ENCODE results near the gene RAB3GAP1. TPM values are rescaled to one million over a fixed set of nuclear protein-coding genes. Genes with fewer than 3 reads are reported as not detected.

Gene RAB3GAP1
- polyA plus RNA-seq, 1 donor (not counting 4 experiments of a cell fraction or from before 2014, with no cell fraction given) = 41.6 TPM

- H4K20me1 ChIP-seq (ENCODE audit: control insufficient read depth, extremely low read depth, insufficient read depth, low read length) = no peaks in the 10 kb centered on the region
- no peak overlapping the region for H3K4me3 ChIP-seq (ENCODE audit: control insufficient read depth in 2 of 3, extremely low read depth in 1 of 3, insufficient read depth in 2 of 3, low read depth in 1 of 3, low read length in 3 of 3)
- peaks cover 81% of the 10 kb centered on the region for H3K79me2 ChIP-seq (ENCODE audit: control insufficient read depth, insufficient read depth, low read length)
- no peak for DNase-seq (ENCODE audit: low read depth, low spot score)
- peaks cover 3% of the 10 kb centered on the region for H3K9me3 ChIP-seq (ENCODE audit: control insufficient read depth, low read depth, low read length)
- TF ChIP-seq CTCF (optimal IDR thresholded peaks at IDR 0.05 in 1 of 3, IDR thresholded peaks at IDR 0.05 in 1 of 3, conservative IDR thresholded peaks at IDR 0.05 in 1 of 3; ENCODE audit: extremely low read depth in 1 of 3, insufficient read depth in 2 of 3, low read length in 3 of 3) (no peak), EZH2 (IDR thresholded peaks at IDR 0.05; ENCODE audit: low read length) (no peak)
- FAIRE-seq = no peak
- no peak overlapping the region for H3K4me2 ChIP-seq (ENCODE audit: control insufficient read depth, extremely low read depth, insufficient read depth, low read depth, low read length)
- H3K4me1 ChIP-seq (ENCODE audit: control insufficient read depth, extremely low read depth, insufficient read depth, low read length) = peaks cover 4% of the 10 kb centered on the region
- H2AFZ ChIP-seq (ENCODE audit: control insufficient read depth, low read length) = no peak overlapping the region
- no peak overlapping the region for H3K27ac ChIP-seq (ENCODE audit: control insufficient read depth, insufficient read depth, low read length)
- dilution Hi-C loops (cut with MboI; ENCODE audit: extremely low pct_ligation_motif_present, low sequenced_read_pairs) = no loop called here
- H3K27me3 ChIP-seq (ENCODE audit: control insufficient read depth, extremely low read depth, insufficient read depth, low read length) = no peaks in the 10 kb centered on the region
- H3K36me3 ChIP-seq (ENCODE audit: control insufficient read depth in 2 of 2, extremely low read depth in 1 of 2, insufficient read depth in 2 of 2, low read length in 2 of 2) = peaks cover 8 to 10% of the 10 kb centered on the region in 2 experiments
- no peak overlapping the region for H3K9ac ChIP-seq (ENCODE audit: control insufficient read depth, extremely low read depth, insufficient read depth, low read length)
- no peaks in the 10 kb centered on the region for H3K9me1 ChIP-seq (ENCODE audit: control insufficient read depth, extremely low read depth, insufficient read depth, low read length)
These were observed 14.6 kb downstream of the RAB3GAP1 start for GRCh38 chr2:135066710-135067109.

- no peak for DNase-seq (ENCODE audit: low read depth, low spot score)
- Histone ChIP-seq H3K9me1 (ENCODE audit: control insufficient read depth, extremely low read depth, insufficient read depth, low read length) (no peaks in the 10 kb centered on the region), H3K36me3 (ENCODE audit: control insufficient read depth in 2 of 2, extremely low read depth in 1 of 2, insufficient read depth in 2 of 2, low read length in 2 of 2) (peaks cover 4 to 5% of the 10 kb centered on the region in 2 experiments), H3K27ac (ENCODE audit: control insufficient read depth, insufficient read depth, low read length) (no peak overlapping the region), H3K79me2 (ENCODE audit: control insufficient read depth, insufficient read depth, low read length) (peaks cover 73% of the 10 kb centered on the region), H3K9ac (ENCODE audit: control insufficient read depth, extremely low read depth, insufficient read depth, low read length) (no peak overlapping the region), H3K4me2 (ENCODE audit: control insufficient read depth, extremely low read depth, insufficient read depth, low read depth, low read length) (no peak overlapping the region), H3K4me1 (ENCODE audit: control insufficient read depth, extremely low read depth, insufficient read depth, low read length) (no peaks in the 10 kb centered on the region), H3K27me3 (ENCODE audit: control insufficient read depth, extremely low read depth, insufficient read depth, low read length) (no peaks in the 10 kb centered on the region), H4K20me1 (ENCODE audit: control insufficient read depth, extremely low read depth, insufficient read depth, low read length) (no peaks in the 10 kb centered on the region), H3K9me3 (ENCODE audit: control insufficient read depth, low read depth, low read length) (peaks cover 8% of the 10 kb centered on the region), H3K4me3 (ENCODE audit: control insufficient read depth in 2 of 3, extremely low read depth in 1 of 3, insufficient read depth in 2 of 3, low read depth in 1 of 3, low read length in 3 of 3) (no peak overlapping the region), H2AFZ (ENCODE audit: control insufficient read depth, low read length) (no peak overlapping the region)
- no peak for FAIRE-seq
- dilution Hi-C loops (cut with MboI; ENCODE audit: extremely low pct_ligation_motif_present, low sequenced_read_pairs) = no loop called here
- TF ChIP-seq EZH2 (IDR thresholded peaks at IDR 0.05; ENCODE audit: low read length) (no peak), CTCF (optimal IDR thresholded peaks at IDR 0.05 in 1 of 3, IDR thresholded peaks at IDR 0.05 in 1 of 3, conservative IDR thresholded peaks at IDR 0.05 in 1 of 3; ENCODE audit: extremely low read depth in 1 of 3, insufficient read depth in 2 of 3, low read length in 3 of 3) (no peak)
These were observed 20.3 kb downstream of the RAB3GAP1 start for GRCh38 chr2:135072125-135072997.

Data from keratinocyte (primary cell).